Measurements from ENCODE around the gene KIAA0319L. TPM values are rescaled to one million over a fixed set of nuclear protein-coding genes. Genes with fewer than 3 reads are reported as not detected.

Gene KIAA0319L
- polyA plus RNA-seq, 1 donor from 2014 or later, result 38.1 TPM

GRCh38 chr1:35589516-35590427 is 32.6 kb upstream of the KIAA0319L start:
- Histone ChIP-seq H3K9me3 (ENCODE audit: low read length) (no peaks in the 10 kb centered on the region), H3K4me3 (ENCODE audit: low read length) (no peak overlapping the region), H3K36me3 (ENCODE audit: insufficient read depth, low read length) (no peaks in the 10 kb centered on the region)

DNA sequence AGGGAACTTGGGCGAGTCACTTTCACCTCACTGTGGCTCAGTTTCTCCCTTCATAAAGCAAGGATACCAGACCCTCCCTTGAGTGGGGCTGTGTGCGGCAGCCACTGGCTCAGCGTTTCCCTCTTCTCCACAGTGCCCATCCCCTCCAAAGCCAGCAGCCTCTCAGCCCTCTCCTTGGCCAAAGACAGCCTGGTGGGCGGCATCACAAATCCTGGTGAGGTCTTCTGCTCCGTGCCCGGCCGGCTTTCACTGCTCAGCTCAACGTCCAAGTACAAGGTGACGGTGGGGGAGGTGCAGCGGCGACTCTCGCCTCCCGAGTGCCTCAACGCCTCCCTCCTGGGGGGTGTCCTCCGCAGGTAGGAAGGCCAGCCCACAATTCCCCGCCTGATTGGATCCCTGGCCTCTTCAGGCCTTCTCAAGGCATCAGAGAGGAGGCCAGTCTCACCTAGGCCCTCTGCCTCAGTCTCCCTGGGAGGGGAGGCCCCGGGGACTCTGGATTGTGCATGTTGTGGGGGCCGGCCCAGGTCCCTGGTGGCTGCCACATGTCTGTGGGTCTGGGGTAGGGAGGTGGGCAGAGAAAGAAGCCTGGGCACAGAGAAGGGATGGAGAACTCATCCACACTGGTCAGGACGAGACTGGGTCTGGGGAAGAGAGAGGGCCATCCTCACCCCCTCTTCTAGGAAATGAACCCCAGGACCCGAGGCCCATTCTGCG is 31.2 kb upstream of the KIAA0319L start:
- Histone ChIP-seq H2AFZ (ENCODE audit: low read depth, low read length) (no peak overlapping the region), H3F3A (ENCODE audit: insufficient read depth, low read length, poor library complexity, severe bottlenecking) (no peaks in the 10 kb centered on the region), H3K27ac (ENCODE audit: low read length) (no peak overlapping the region), H3K79me2 (replicated peaks; ENCODE audit: insufficient read depth, low read length) (no peaks in the 10 kb centered on the region), H3K27me3 (ENCODE audit: insufficient read depth, low read depth, low read length) (no peaks in the 10 kb centered on the region), H3K9me3 (ENCODE audit: low read length) (no peaks in the 10 kb centered on the region), H3K9ac (ENCODE audit: low read length) (no peak overlapping the region), H3K4me2 (ENCODE audit: low read length) (no peak overlapping the region), H4K20me1 (ENCODE audit: insufficient read depth) (no peaks in the 10 kb centered on the region), H3K4me3 (ENCODE audit: low read length) (no peak overlapping the region), H3K36me3 (ENCODE audit: insufficient read depth, low read length) (no peaks in the 10 kb centered on the region), H3K9me2 (ENCODE audit: insufficient read depth, low read length) (no peaks in the 10 kb centered on the region)
- TF ChIP-seq, protein P1, sequence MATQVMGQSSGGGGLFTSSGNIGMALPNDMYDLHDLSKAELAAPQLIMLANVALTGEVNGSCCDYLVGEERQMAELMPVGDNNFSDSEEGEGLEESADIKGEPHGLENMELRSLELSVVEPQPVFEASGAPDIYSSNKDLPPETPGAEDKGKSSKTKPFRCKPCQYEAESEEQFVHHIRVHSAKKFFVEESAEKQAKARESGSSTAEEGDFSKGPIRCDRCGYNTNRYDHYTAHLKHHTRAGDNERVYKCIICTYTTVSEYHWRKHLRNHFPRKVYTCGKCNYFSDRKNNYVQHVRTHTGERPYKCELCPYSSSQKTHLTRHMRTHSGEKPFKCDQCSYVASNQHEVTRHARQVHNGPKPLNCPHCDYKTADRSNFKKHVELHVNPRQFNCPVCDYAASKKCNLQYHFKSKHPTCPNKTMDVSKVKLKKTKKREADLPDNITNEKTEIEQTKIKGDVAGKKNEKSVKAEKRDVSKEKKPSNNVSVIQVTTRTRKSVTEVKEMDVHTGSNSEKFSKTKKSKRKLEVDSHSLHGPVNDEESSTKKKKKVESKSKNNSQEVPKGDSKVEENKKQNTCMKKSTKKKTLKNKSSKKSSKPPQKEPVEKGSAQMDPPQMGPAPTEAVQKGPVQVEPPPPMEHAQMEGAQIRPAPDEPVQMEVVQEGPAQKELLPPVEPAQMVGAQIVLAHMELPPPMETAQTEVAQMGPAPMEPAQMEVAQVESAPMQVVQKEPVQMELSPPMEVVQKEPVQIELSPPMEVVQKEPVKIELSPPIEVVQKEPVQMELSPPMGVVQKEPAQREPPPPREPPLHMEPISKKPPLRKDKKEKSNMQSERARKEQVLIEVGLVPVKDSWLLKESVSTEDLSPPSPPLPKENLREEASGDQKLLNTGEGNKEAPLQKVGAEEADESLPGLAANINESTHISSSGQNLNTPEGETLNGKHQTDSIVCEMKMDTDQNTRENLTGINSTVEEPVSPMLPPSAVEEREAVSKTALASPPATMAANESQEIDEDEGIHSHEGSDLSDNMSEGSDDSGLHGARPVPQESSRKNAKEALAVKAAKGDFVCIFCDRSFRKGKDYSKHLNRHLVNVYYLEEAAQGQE (IDR thresholded peaks at IDR 0.05; ENCODE audit: borderline replicate concordance), result no peak
- TF ChIP-seq MXI1 (conservative IDR thresholded peaks at IDR 0.05; ENCODE audit: poor library complexity, severe bottlenecking) (no peak), POLR2AphosphoS5 (IDR thresholded peaks at IDR 0.05) (no peak), EZH2 (IDR thresholded peaks at IDR 0.05; ENCODE audit: borderline replicate concordance, insufficient read depth, low read length, poor library complexity, severe bottlenecking) (no peak), TAF1 (IDR thresholded peaks at IDR 0.05; ENCODE audit: low read depth) (no peak), RAD21 (conservative IDR thresholded peaks at IDR 0.05) (no peak)
- TF ChIP-seq, protein P2, sequence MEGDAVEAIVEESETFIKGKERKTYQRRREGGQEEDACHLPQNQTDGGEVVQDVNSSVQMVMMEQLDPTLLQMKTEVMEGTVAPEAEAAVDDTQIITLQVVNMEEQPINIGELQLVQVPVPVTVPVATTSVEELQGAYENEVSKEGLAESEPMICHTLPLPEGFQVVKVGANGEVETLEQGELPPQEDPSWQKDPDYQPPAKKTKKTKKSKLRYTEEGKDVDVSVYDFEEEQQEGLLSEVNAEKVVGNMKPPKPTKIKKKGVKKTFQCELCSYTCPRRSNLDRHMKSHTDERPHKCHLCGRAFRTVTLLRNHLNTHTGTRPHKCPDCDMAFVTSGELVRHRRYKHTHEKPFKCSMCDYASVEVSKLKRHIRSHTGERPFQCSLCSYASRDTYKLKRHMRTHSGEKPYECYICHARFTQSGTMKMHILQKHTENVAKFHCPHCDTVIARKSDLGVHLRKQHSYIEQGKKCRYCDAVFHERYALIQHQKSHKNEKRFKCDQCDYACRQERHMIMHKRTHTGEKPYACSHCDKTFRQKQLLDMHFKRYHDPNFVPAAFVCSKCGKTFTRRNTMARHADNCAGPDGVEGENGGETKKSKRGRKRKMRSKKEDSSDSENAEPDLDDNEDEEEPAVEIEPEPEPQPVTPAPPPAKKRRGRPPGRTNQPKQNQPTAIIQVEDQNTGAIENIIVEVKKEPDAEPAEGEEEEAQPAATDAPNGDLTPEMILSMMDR (IDR thresholded peaks at IDR 0.05; ENCODE audit: poor library complexity, severe bottlenecking), result no peak

More at GRCh38 chr1:35589516-35590427, 32.6 kb upstream of the KIAA0319L start:
- Histone ChIP-seq H3K9me2 (ENCODE audit: insufficient read depth, low read length) (no peaks in the 10 kb centered on the region), H3K27me3 (ENCODE audit: insufficient read depth, low read depth, low read length) (no peaks in the 10 kb centered on the region), H3K9ac (ENCODE audit: low read length) (no peak overlapping the region), H3K27ac (ENCODE audit: low read length) (no peak overlapping the region), H2AFZ (ENCODE audit: low read depth, low read length) (no peak overlapping the region), H3K79me2 (replicated peaks; ENCODE audit: insufficient read depth, low read length) (no peaks in the 10 kb centered on the region), H3F3A (ENCODE audit: insufficient read depth, low read length, poor library complexity, severe bottlenecking) (no peaks in the 10 kb centered on the region), H3K4me2 (ENCODE audit: low read length) (no peak overlapping the region), H4K20me1 (ENCODE audit: insufficient read depth) (no peaks in the 10 kb centered on the region)
- TF ChIP-seq EZH2 (IDR thresholded peaks at IDR 0.05; ENCODE audit: borderline replicate concordance, insufficient read depth, low read length, poor library complexity, severe bottlenecking) (no peak), SMC3 (conservative IDR thresholded peaks at IDR 0.05; ENCODE audit: poor library complexity) (no peak), TAF1 (IDR thresholded peaks at IDR 0.05; ENCODE audit: low read depth) (no peak), POLR2AphosphoS5 (IDR thresholded peaks at IDR 0.05) (no peak), MXI1 (conservative IDR thresholded peaks at IDR 0.05; ENCODE audit: poor library complexity, severe bottlenecking) (no peak), RAD21 (conservative IDR thresholded peaks at IDR 0.05) (no peak), EP300 (conservative IDR thresholded peaks at IDR 0.05; ENCODE audit: poor library complexity, severe bottlenecking) (no peak)
- TF ChIP-seq, protein P1 (IDR thresholded peaks at IDR 0.05; ENCODE audit: borderline replicate concordance), result no peak
- TF ChIP-seq, protein P2 (IDR thresholded peaks at IDR 0.05; ENCODE audit: poor library complexity, severe bottlenecking), result no peak
